ENCODE data around the gene EMC1. TPM values are rescaled to one million over a fixed set of nuclear protein-coding genes. Genes with fewer than 3 reads are reported as not detected.
A peak's percentile ranks its signal among the peaks of the same experiment; 100 is the strongest.
"Not testable (repeated sequence)": the region's sequence is repeated elsewhere in the genome, so short reads cannot be mapped to it uniquely, and the experiment has no call there.

EMC1 gene
- total RNA-seq, 2 experiments from 2014 or later: 36.6 to 38.9 TPM

GRCh38 chr1:19222979-19223824 lies 28.1 kb downstream of the EMC1 start:
- Mint-ChIP-seq H3K36me3 (ENCODE audit: low read depth) (peaks cover 62% of the 10 kb centered on the region), H3K4me1 (ENCODE audit: low read depth) (no peaks in the 10 kb centered on the region), H3K27ac (no peak overlapping the region), H3K27me3 (ENCODE audit: low read depth) (no peaks in the 10 kb centered on the region), H3K9me3 (ENCODE audit: insufficient read depth) (no peaks in the 10 kb centered on the region), H3K4me3 (no peak overlapping the region)
- CTCF ChIA-PET: interaction anchor here (1.1 kb wide), 1 partner anchor 17 kb away, joined by 4 read pairs; no protein-coding TSS in a partner anchor
- POLR2A ChIA-PET: interaction anchor here (1.1 kb wide), 1 partner anchor 11 kb away, joined by 4 read pairs; no protein-coding TSS in a partner anchor
- DNase-seq (no peak), ATAC-seq (no peak)

- DNase-seq (no peak), ATAC-seq (no peak)
- H3K27me3 Mint-ChIP-seq (ENCODE audit: low read depth): no peaks in the 10 kb centered on the region
- ChIA-PET POLR2A (interaction anchor here (1.1 kb wide), 1 partner anchor 10 kb away, joined by 4 read pairs; no protein-coding TSS in a partner anchor), CTCF (interaction anchor here (0.8 to 1.7 kb wide), 3 partner anchors 19 to 338 kb away, joined by 3 to 6 read pairs (median 4); no protein-coding TSS in a partner anchor)
- peaks cover 64% of the 10 kb centered on the region for H3K36me3 Mint-ChIP-seq (ENCODE audit: low read depth)
- no peak overlapping the region for H3K27ac Mint-ChIP-seq
- H3K4me3 Mint-ChIP-seq: no peak overlapping the region
- H3K4me1 Mint-ChIP-seq (ENCODE audit: low read depth): no peaks in the 10 kb centered on the region
- no peaks in the 10 kb centered on the region for H3K9me3 Mint-ChIP-seq (ENCODE audit: insufficient read depth)
These were observed 28.8 kb downstream of the EMC1 start for GRCh38 chr1:19222573-19222972.

- DNase-seq (no peak), ATAC-seq (no peak)
- H3K4me1 Mint-ChIP-seq (ENCODE audit: low read depth): no peaks in the 10 kb centered on the region
- peaks cover 62% of the 10 kb centered on the region for H3K36me3 Mint-ChIP-seq (ENCODE audit: low read depth)
- no peak overlapping the region for H3K27ac Mint-ChIP-seq
- no peaks in the 10 kb centered on the region for H3K9me3 Mint-ChIP-seq (ENCODE audit: insufficient read depth)
- POLR2A ChIA-PET: interaction anchor here (1.0 kb wide), 1 partner anchor 21 kb away, joined by 3 read pairs; no protein-coding TSS in a partner anchor
- H3K4me3 Mint-ChIP-seq: no peak overlapping the region
- no peaks in the 10 kb centered on the region for H3K27me3 Mint-ChIP-seq (ENCODE audit: low read depth)
- CTCF ChIA-PET: interaction anchor here (1.7 kb wide), 1 partner anchor 20 kb away, joined by 6 read pairs; no protein-coding TSS in a partner anchor
These were observed 30.3 kb downstream of the EMC1 start for GRCh38 chr1:19220991-19221390.

- DNase-seq (no peak), ATAC-seq (no peak)
- peaks cover 2% of the 10 kb centered on the region for H3K4me1 Mint-ChIP-seq (ENCODE audit: low read depth)
- POLR2A ChIA-PET: interaction anchor here (0.8 to 1.0 kb wide), 3 partner anchors 9 to 22 kb away, joined by 3 read pairs; no protein-coding TSS in a partner anchor
- no peak overlapping the region for H3K4me3 Mint-ChIP-seq
- H3K9me3 Mint-ChIP-seq (ENCODE audit: insufficient read depth): no peaks in the 10 kb centered on the region
- H3K27ac Mint-ChIP-seq: peak overlapping the region; percentile 19
- CTCF ChIA-PET: interaction anchor here (0.9 to 1.5 kb wide), 2 partner anchors 21 to 24 kb away, joined by 3 read pairs; no protein-coding TSS in a partner anchor
- peaks cover 57% of the 10 kb centered on the region for H3K36me3 Mint-ChIP-seq (ENCODE audit: low read depth)
- H3K27me3 Mint-ChIP-seq (ENCODE audit: low read depth): no peaks in the 10 kb centered on the region
These were observed 31.1 kb downstream of the EMC1 start for GRCh38 chr1:19220080-19220846.

GRCh38 chr1:19219451-19219850 lies 31.9 kb downstream of the EMC1 start:
- peaks cover 53% of the 10 kb centered on the region for H3K36me3 Mint-ChIP-seq (ENCODE audit: low read depth)
- ATAC-seq: no peak
- H3K9me3 Mint-ChIP-seq (ENCODE audit: insufficient read depth): no peaks in the 10 kb centered on the region
- H3K4me1 Mint-ChIP-seq (ENCODE audit: low read depth): peaks cover 8% of the 10 kb centered on the region
- POLR2A ChIA-PET: interaction anchor here (0.5 to 1.0 kb wide), 3 partner anchors 9 to 15 kb away, joined by 3 read pairs; no protein-coding TSS in a partner anchor
- no peak overlapping the region for H3K27ac Mint-ChIP-seq
- no peak overlapping the region for H3K4me3 Mint-ChIP-seq
- no peak for DNase-seq
- CTCF ChIA-PET: interaction anchor here (0.9 to 1.5 kb wide), 2 partner anchors 22 to 24 kb away, joined by 3 read pairs; no protein-coding TSS in a partner anchor
- no peaks in the 10 kb centered on the region for H3K27me3 Mint-ChIP-seq (ENCODE audit: low read depth)

GRCh38 chr1:19216585-19216984 lies 34.7 kb downstream of the EMC1 start:
- Mint-ChIP-seq H3K4me1 (ENCODE audit: low read depth) (peaks cover 33% of the 10 kb centered on the region), H3K36me3 (ENCODE audit: low read depth) (peaks cover 59% of the 10 kb centered on the region), H3K27ac (peak overlapping the region; percentile 6)
- H3K27me3 Mint-ChIP-seq (ENCODE audit: low read depth); ATAC-seq; POLR2A ChIA-PET; H3K9me3 Mint-ChIP-seq (ENCODE audit: insufficient read depth); DNase-seq; H3K4me3 Mint-ChIP-seq: not testable (repeated sequence)
- CTCF ChIA-PET: interaction anchor here (0.9 to 1.1 kb wide), 2 partner anchors 9 to 37 kb away, joined by 3 read pairs; no protein-coding TSS in a partner anchor

- Mint-ChIP-seq H3K27ac (no peak overlapping the region), H3K9me3 (ENCODE audit: insufficient read depth) (no peaks in the 10 kb centered on the region), H3K27me3 (ENCODE audit: low read depth) (no peaks in the 10 kb centered on the region), H3K36me3 (ENCODE audit: low read depth) (peaks cover 43% of the 10 kb centered on the region), H3K4me1 (ENCODE audit: low read depth) (peaks cover 48% of the 10 kb centered on the region), H3K4me3 (no peak overlapping the region)
- DNase-seq: no peak
- ChIA-PET CTCF (no interaction called here), POLR2A (no interaction called here)
- ATAC-seq: no peak
These were observed 37.7 kb downstream of the EMC1 start for GRCh38 chr1:19213580-19213979.

- Mint-ChIP-seq H3K4me3 (peak overlapping the region; percentile 49), H3K27me3 (ENCODE audit: low read depth) (no peaks in the 10 kb centered on the region), H3K27ac (peak overlapping the region; percentile 63), H3K9me3 (ENCODE audit: insufficient read depth) (no peaks in the 10 kb centered on the region), H3K36me3 (ENCODE audit: low read depth) (peaks cover 34% of the 10 kb centered on the region), H3K4me1 (ENCODE audit: low read depth) (peaks cover 60% of the 10 kb centered on the region)
- ChIA-PET CTCF (interaction anchor here (0.7 to 1.9 kb wide), 5 partner anchors 28 to 50 kb away, joined by 3 to 6 read pairs (median 3); no protein-coding TSS in a partner anchor), POLR2A (interaction anchor here (0.6 to 2.3 kb wide), 3 partner anchors 11 to 24 kb away, joined by 4 to 10 read pairs (median 5); no protein-coding TSS in a partner anchor)
- DNase-seq (no peak), ATAC-seq (no peak)
These were observed 39.2 kb downstream of the EMC1 start for GRCh38 chr1:19212167-19212566.

GRCh38 chr1:19210772-19211549 lies 40.4 kb downstream of the EMC1 start:
- peaks cover 67% of the 10 kb centered on the region for H3K4me1 Mint-ChIP-seq (ENCODE audit: low read depth)
- ATAC-seq (no peak), DNase-seq (no peak)
- H3K4me3 Mint-ChIP-seq: peak overlapping the region; percentile 96
- ChIA-PET POLR2A (interaction anchor here (0.6 to 2.3 kb wide), 10 partner anchors 9 to 284 kb away, joined by 3 to 10 read pairs (median 3); partner anchors contain the start of genes EMC1 and MRTO4), CTCF (interaction anchor here (0.6 to 1.9 kb wide), 5 partner anchors 21 to 40 kb away, joined by 3 to 10 read pairs (median 4); no protein-coding TSS in a partner anchor)
- peaks cover 35% of the 10 kb centered on the region for H3K36me3 Mint-ChIP-seq (ENCODE audit: low read depth)
- no peaks in the 10 kb centered on the region for H3K27me3 Mint-ChIP-seq (ENCODE audit: low read depth)
- peak overlapping the region; percentile 91 for H3K27ac Mint-ChIP-seq
- no peaks in the 10 kb centered on the region for H3K9me3 Mint-ChIP-seq (ENCODE audit: insufficient read depth)

- POLR2A ChIA-PET: interaction anchor here (0.6 to 2.3 kb wide), 11 partner anchors 10 to 388 kb away, joined by 3 to 10 read pairs (median 3); partner anchors contain the start of genes EMC1 and MRTO4
- Mint-ChIP-seq H3K9me3 (ENCODE audit: insufficient read depth) (no peaks in the 10 kb centered on the region), H3K27me3 (ENCODE audit: low read depth) (no peaks in the 10 kb centered on the region), H3K36me3 (ENCODE audit: low read depth) (peaks cover 36% of the 10 kb centered on the region), H3K4me1 (ENCODE audit: low read depth) (peaks cover 72% of the 10 kb centered on the region), H3K27ac (peak within 1 kb of the TSS; percentile 97), H3K4me3 (peak within 1 kb of the TSS; percentile 96)
- DNase-seq (peak; percentile 97), ATAC-seq (peak; percentile 94)
- CTCF ChIA-PET: interaction anchor here (1.0 to 1.6 kb wide), 2 partner anchors 22 to 31 kb away, joined by 3 to 10 read pairs; no protein-coding TSS in a partner anchor
These were observed 41.1 kb downstream of the EMC1 start, which contains the start of gene UBR4 for GRCh38 chr1:19209990-19210771. Gene UBR4 (minus strand): TSS chr1:19210266. CDS start chr1:19210248, 18 bp downstream.
